Astrocyte of the cerebellum (primary cell): ENCODE results near the gene BTBD16.

Experiments used
- DNase-seq: peaks from one replicate; pipeline ENCODE4 v3.0.0-alpha.2; 2011; ENCODE audit warnings: low read depth
- H3K4me3 ChIP-seq: 2 replicates; pipeline ENCODE4 v1.5.1; 2011; ENCODE audit warnings: mild to moderate bottlenecking, low read depth, low read length, moderate library complexity
- CTCF ChIP-seq: IDR thresholded peaks from 2 replicates; pipeline ENCODE4 v1.5.1; 2012; ENCODE audit warnings: low read length, low read depth, moderate library complexity, mild to moderate bottlenecking; ENCODE audit errors: missing control alignments
- in situ Hi-C: cut with HindIII; loops from 2 replicates; pipeline ENCODE4 v1.10.0; 2017; ENCODE audit warnings: low sequenced_read_pairs

The BTBD16 gene

DNA sequence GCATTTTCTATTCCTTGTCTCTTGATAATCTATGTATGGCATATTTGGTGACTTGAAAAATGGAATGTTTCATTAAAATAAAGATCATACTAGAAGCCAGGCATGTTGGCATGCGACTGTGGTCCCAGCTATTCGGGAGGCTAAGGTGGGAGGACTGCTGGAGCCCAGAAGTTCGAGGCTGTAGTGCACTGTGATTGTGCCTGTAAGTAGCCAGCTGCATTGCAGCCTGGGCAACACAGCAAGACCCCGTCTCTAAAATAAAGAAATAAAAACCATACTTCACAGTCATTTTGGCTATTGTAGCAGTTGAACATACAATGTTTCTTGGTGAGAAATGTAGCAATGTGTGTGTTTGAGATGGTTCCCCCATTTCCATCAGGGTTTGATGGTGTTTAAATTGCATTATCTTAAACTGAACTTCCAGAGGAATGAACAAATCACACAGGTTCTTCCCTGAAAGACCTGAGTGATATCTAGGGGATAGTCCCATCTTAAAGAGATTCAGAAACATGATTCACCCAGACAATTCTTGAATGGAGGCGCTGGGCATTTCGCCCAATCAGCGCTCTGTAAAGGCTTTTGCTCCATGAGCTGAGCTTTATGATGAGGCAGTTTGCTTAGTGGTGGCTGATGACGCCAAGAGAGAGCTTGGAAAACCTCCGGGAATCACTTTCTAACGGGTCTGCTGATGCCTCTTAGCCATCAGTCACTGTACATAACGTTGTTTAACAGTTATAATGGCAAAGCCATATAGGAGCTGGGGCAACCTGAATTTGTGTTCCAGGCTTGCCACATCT lies 19.4 kb upstream of the BTBD16 start:
- in situ Hi-C loops = no loop called here

GRCh38 chr10:122252805-122253204 lies 18.3 kb upstream of the BTBD16 start:
- TF ChIP-seq CTCF = no peak
- no peak overlapping the region for H3K4me3 ChIP-seq
- DNase-seq = no peak
- in situ Hi-C loops = no loop called here

More for the DNA sequence above, 19.4 kb upstream of the BTBD16 start:
- H3K4me3 ChIP-seq = no peak overlapping the region
- DNase-seq = no peak
- no peak for TF ChIP-seq CTCF

DNA sequence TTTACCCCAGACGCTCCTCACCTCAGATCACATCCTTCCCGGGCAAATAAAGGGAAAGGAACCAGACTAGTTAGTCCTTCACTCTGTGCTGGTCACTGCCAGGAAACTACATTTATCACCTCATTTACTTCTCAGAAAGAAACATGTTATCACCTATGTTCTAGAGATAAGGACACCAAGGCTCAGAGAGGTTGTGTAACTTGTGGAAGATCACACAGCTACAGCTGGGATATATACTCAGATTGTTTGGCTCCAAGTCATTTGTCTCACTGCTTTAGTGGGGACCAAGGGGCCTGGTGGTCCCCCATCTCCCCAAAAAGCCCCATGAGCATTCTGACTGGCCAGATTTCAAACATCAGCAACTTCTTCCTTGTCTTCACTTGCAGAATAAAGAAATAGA lies 17.5 kb upstream of the BTBD16 start:
- TF ChIP-seq CTCF = no peak
- in situ Hi-C loops = no loop called here
- no peak overlapping the region for H3K4me3 ChIP-seq
- no peak for DNase-seq

- DNase-seq = no peak
- in situ Hi-C loops = no loop called here
- no peak overlapping the region for H3K4me3 ChIP-seq
- no peak for TF ChIP-seq CTCF
Measured at GRCh38 chr10:122254831-122255230, 16.3 kb upstream of the BTBD16 start.

- no peak overlapping the region for H3K4me3 ChIP-seq
- in situ Hi-C loops = no loop called here
- DNase-seq = no peak
- TF ChIP-seq CTCF = no peak
Measured at GRCh38 chr10:122255509-122256301, 15.4 kb upstream of the BTBD16 start.

- DNase-seq = no peak
- no peak overlapping the region for H3K4me3 ChIP-seq
- in situ Hi-C loops = no loop called here
- TF ChIP-seq CTCF = no peak
Measured at GRCh38 chr10:122257041-122257440, 14.1 kb upstream of the BTBD16 start.
